Astrocyte (in vitro differentiated cells and primary cell): Measurements from ENCODE around the gene SPRED3. TPM values are rescaled to one million over a fixed set of nuclear protein-coding genes. Genes with fewer than 3 reads are reported as not detected.

Experiments used
- DNase-seq: peaks from one replicate; pipeline ENCODE4 v3.0.0-alpha.2; 2010; ENCODE audit warnings: low read depth
- FAIRE-seq: peaks from 2 replicates; lab custom pipeline; 2011; peaks lifted over from hg19 to GRCh38; lab: Jason Lieb, UNC
- H2AFZ ChIP-seq: 2 replicates; pipeline ENCODE4 v1.6.0; 2012; ENCODE audit warnings: low read depth, low read length, inconsistent platforms
- H3K27ac ChIP-seq: 2 replicates; pipeline ENCODE4 v1.5.1; 2011; ENCODE audit warnings: low read depth, low read length, inconsistent platforms
- H3K27me3 ChIP-seq: 2 replicates; pipeline ENCODE4 v1.6.0; 2011; ENCODE audit warnings: low read length, inconsistent platforms; ENCODE audit not compliant: insufficient read depth
- H3K36me3 ChIP-seq: 2 replicates; pipeline ENCODE4 v1.5.1; 2011; ENCODE audit warnings: low read length, inconsistent platforms; ENCODE audit not compliant: insufficient read depth
- H3K4me1 ChIP-seq: 2 replicates; pipeline ENCODE4 v1.5.1; 2011; ENCODE audit warnings: low read length, inconsistent platforms; ENCODE audit not compliant: insufficient read depth
- H3K4me2 ChIP-seq: 2 replicates; pipeline ENCODE4 v1.6.0; 2012; ENCODE audit warnings: low read length, inconsistent platforms
- H3K4me3 ChIP-seq: 2 replicates; pipeline ENCODE4 v1.5.1; 2011; ENCODE audit warnings: low read depth, mild to moderate bottlenecking, low read length, inconsistent platforms; ENCODE audit not compliant: insufficient read depth
- H3K79me2 ChIP-seq: 2 replicates; pipeline ENCODE4 v1.6.0; 2012; ENCODE audit warnings: mild to moderate bottlenecking, low read length, inconsistent platforms; ENCODE audit not compliant: insufficient read depth
- H3K9ac ChIP-seq: 2 replicates; pipeline ENCODE4 v1.6.0; 2012; ENCODE audit warnings: mild to moderate bottlenecking, low read length, inconsistent platforms
- H3K9me3 ChIP-seq: 2 replicates; pipeline ENCODE4 v1.5.1; 2012; ENCODE audit warnings: low read depth, mild to moderate bottlenecking, low read length, inconsistent platforms; ENCODE audit not compliant: insufficient read depth
- H4K20me1 ChIP-seq: 2 replicates; pipeline ENCODE4 v1.6.0; 2012; ENCODE audit warnings: low read length, inconsistent platforms; ENCODE audit not compliant: insufficient read depth
- H3K27ac Mint-ChIP-seq: one replicate; pipeline ENCODE4 v1.8.0; 2021; ENCODE audit warnings: mild to moderate bottlenecking, mixed read lengths; ENCODE audit not compliant: unreplicated experiment
- H3K27me3 Mint-ChIP-seq: one replicate; pipeline ENCODE4 v1.8.0; 2021; ENCODE audit warnings: low read depth, mixed read lengths; ENCODE audit not compliant: unreplicated experiment
- H3K36me3 Mint-ChIP-seq: one replicate; pipeline ENCODE4 v1.8.0; 2021; ENCODE audit warnings: low read depth, mixed read lengths; ENCODE audit not compliant: unreplicated experiment
- H3K4me1 Mint-ChIP-seq: one replicate; pipeline ENCODE4 v1.8.0; 2021; ENCODE audit warnings: low read depth, mixed read lengths; ENCODE audit not compliant: unreplicated experiment
- H3K4me3 Mint-ChIP-seq: one replicate; pipeline ENCODE4 v1.8.0; 2021; ENCODE audit warnings: mild to moderate bottlenecking, moderate library complexity, mixed read lengths; ENCODE audit not compliant: unreplicated experiment
- H3K9me3 Mint-ChIP-seq: one replicate; pipeline ENCODE4 v1.8.0; 2021; ENCODE audit warnings: mild to moderate bottlenecking, mixed read lengths; ENCODE audit not compliant: unreplicated experiment
- CTCF ChIP-seq: IDR thresholded peaks from 2 replicates; pipeline ENCODE4 v1.5.1; 2011; ENCODE audit warnings: low read depth, mild to moderate bottlenecking, inconsistent platforms, low read length, moderate library complexity; ENCODE audit not compliant: insufficient read depth
- EZH2 ChIP-seq: IDR thresholded peaks from 2 replicates; pipeline ENCODE4 v1.6.1; 2012; ENCODE audit warnings: mild to moderate bottlenecking, low read length, inconsistent platforms; ENCODE audit not compliant: insufficient read depth
- total RNA-seq: library from RNA; stranded (reverse); gene quantifications from 2 replicates; pipeline ENCODE4 v1.2.1, GENCODE V29; 2021

The SPRED3 gene
- total RNA-seq, 1 donor from 2014 or later = 19.0 TPM

GRCh38 chr19:38369584-38369983 lies 18.9 kb upstream of the SPRED3 start:
- H3K27ac Mint-ChIP-seq = no peak overlapping the region
- Histone ChIP-seq H3K4me1 (no peaks in the 10 kb centered on the region), H3K9me3 (no peaks in the 10 kb centered on the region), H2AFZ (no peak overlapping the region), H3K4me2 (no peak overlapping the region), H3K4me3 (no peak overlapping the region), H3K27me3 (peaks cover 3% of the 10 kb centered on the region), H3K9ac (no peak overlapping the region), H4K20me1 (no peaks in the 10 kb centered on the region), H3K27ac (no peak overlapping the region), H3K79me2 (no peaks in the 10 kb centered on the region), H3K36me3 (no peaks in the 10 kb centered on the region)
- DNase-seq = no peak
- FAIRE-seq = no peak
- H3K4me3 Mint-ChIP-seq = no peak overlapping the region
- H3K4me1 Mint-ChIP-seq = no peaks in the 10 kb centered on the region
- peaks cover 2% of the 10 kb centered on the region for H3K9me3 Mint-ChIP-seq
- no peaks in the 10 kb centered on the region for H3K36me3 Mint-ChIP-seq
- TF ChIP-seq EZH2 (no peak), CTCF (no peak)
- peaks cover 29% of the 10 kb centered on the region for H3K27me3 Mint-ChIP-seq

- Histone ChIP-seq H3K36me3 (no peaks in the 10 kb centered on the region), H3K27me3 (peaks cover 3% of the 10 kb centered on the region), H3K4me3 (no peak overlapping the region), H3K4me1 (no peaks in the 10 kb centered on the region), H2AFZ (no peak overlapping the region), H3K27ac (no peak overlapping the region), H3K9me3 (no peaks in the 10 kb centered on the region), H3K79me2 (peaks cover 7% of the 10 kb centered on the region), H4K20me1 (peaks cover 2% of the 10 kb centered on the region), H3K4me2 (no peak overlapping the region), H3K9ac (no peak overlapping the region)
- no peak for DNase-seq
- Mint-ChIP-seq H3K27me3 (peaks cover 29% of the 10 kb centered on the region), H3K9me3 (peaks cover 2% of the 10 kb centered on the region), H3K36me3 (no peaks in the 10 kb centered on the region), H3K4me1 (no peaks in the 10 kb centered on the region), H3K27ac (no peak overlapping the region), H3K4me3 (no peak overlapping the region)
- no peak for FAIRE-seq
- TF ChIP-seq CTCF = no peak
- no peak for TF ChIP-seq EZH2
These were observed 18.2 kb upstream of the SPRED3 start for GRCh38 chr19:38370299-38370698.

- Histone ChIP-seq H3K79me2 (peaks cover 14% of the 10 kb centered on the region), H3K9ac (no peak overlapping the region), H4K20me1 (peaks cover 10% of the 10 kb centered on the region), H3K4me3 (no peak overlapping the region), H3K27ac (no peak overlapping the region), H3K36me3 (no peaks in the 10 kb centered on the region), H3K27me3 (peaks cover 3% of the 10 kb centered on the region), H3K4me2 (no peak overlapping the region), H3K4me1 (peaks cover 6% of the 10 kb centered on the region), H2AFZ (no peak overlapping the region), H3K9me3 (no peaks in the 10 kb centered on the region)
- FAIRE-seq (no peak), DNase-seq (no peak)
- no peak overlapping the region for H3K4me3 Mint-ChIP-seq
- H3K27me3 Mint-ChIP-seq = peaks cover 27% of the 10 kb centered on the region
- TF ChIP-seq EZH2 (no peak), CTCF (no peak)
- peaks cover 1% of the 10 kb centered on the region for H3K4me1 Mint-ChIP-seq
- H3K36me3 Mint-ChIP-seq = no peaks in the 10 kb centered on the region
- H3K27ac Mint-ChIP-seq = no peak overlapping the region
- H3K9me3 Mint-ChIP-seq = peaks cover 2% of the 10 kb centered on the region
These were observed 17.4 kb upstream of the SPRED3 start for GRCh38 chr19:38371081-38371480.
